Measurements from ENCODE around the gene PIK3R3. TPM values are rescaled to one million over a fixed set of nuclear protein-coding genes. Genes with fewer than 3 reads are reported as not detected.

Gene PIK3R3
- total and polyA plus RNA-seq, 9 of the 15 experiments (the other 6 are each of a cell fraction or from before 2014, with no cell fraction given), result 1.4 to 7.7 (median 4.6) TPM

- intact Hi-C loops (cut with micrococcal nuclease), result loop anchor here (1.0 to 2.0 kb wide), 3 partner anchors 96 to 186 kb away; partner anchors contain the start of gene PIK3R3
- TF ChIP-seq AFF4 (CRISPR knock-in tag; IDR thresholded peaks at IDR 0.05) (0 out of 2 replicates have a peak, but pooled peaks have one; percentile 41), RBM39 (optimal IDR thresholded peaks at IDR 0.05; ENCODE audit: low read depth, low read length) (no peak), ELF4 (CRISPR knock-in tag; IDR thresholded peaks at IDR 0.05) (no peak), CEBPZ (IDR thresholded peaks at IDR 0.05; ENCODE audit: borderline replicate concordance, low read depth, low read length) (no peak), RB1 (IDR thresholded peaks at IDR 0.05; ENCODE audit: low read depth) (peak; percentile 84), ZNF431 (CRISPR knock-in tag; IDR thresholded peaks at IDR 0.05) (no peak), SREBF1 (IDR thresholded peaks at IDR 0.05; ENCODE audit: borderline replicate concordance, low read depth, low read length) (no peak), POLR2B (IDR thresholded peaks at IDR 0.05; ENCODE audit: low read depth, partially characterized antibody) (no peak), NR2F6 (CRISPR knock-in tag; IDR thresholded peaks at IDR 0.05) (0 out of 2 replicates have a peak, but pooled peaks have one; percentile 51), E2F3 (CRISPR knock-in tag; IDR thresholded peaks at IDR 0.05) (0 out of 2 replicates have a peak, but pooled peaks have one; percentile 21)
Measured at GRCh38 chr1:46036894-46037839, 95.3 kb downstream of the PIK3R3 start.

More at GRCh38 chr1:46036894-46037839, 95.3 kb downstream of the PIK3R3 start:
- ChIA-PET CTCF (ENCODE audit: low intra/inter-chr PET ratio) (interaction anchor here (0.6 to 5.8 kb wide), 7 partner anchors 134 to 186 kb away, joined by 3 to 157 read pairs (median 6); partner anchors contain the start of gene TSPAN1), POLR2A (interaction anchor here (0.8 to 4.1 kb wide), 4 partner anchors 13 to 252 kb away, joined by 3 to 29 read pairs (median 4); no protein-coding TSS in a partner anchor)
- Histone ChIP-seq H3K36me3 (ENCODE audit: control insufficient read depth, insufficient read depth, low read length) (peaks cover 10% of the 10 kb centered on the region; the same call in 1 of the 3 replicates), H3K4me2 (ENCODE audit: insufficient read depth, low read length) (no peak overlapping the region; the same call in 1 of the 2 replicates), H4K20me1 (replicated peaks; ENCODE audit: control insufficient read depth, insufficient read depth, low read length) (0 out of 2 replicates have a peak, but pooled peaks cover 8% of the 10 kb centered on the region), H3K27me3 (ENCODE audit: control insufficient read depth in 2 of 2, insufficient read depth in 2 of 2, low read length in 2 of 2) (no peaks in the 10 kb centered on the region), H3K9me3 (replicated peaks; ENCODE audit: control insufficient read depth, insufficient read depth, low read depth, low read length) (no peaks in the 10 kb centered on the region), H3K9ac (ENCODE audit: insufficient read depth in 1 of 2, low read depth in 2 of 2, low read length in 2 of 2) (no peak overlapping the region), H3K9me1 (ENCODE audit: control insufficient read depth, insufficient read depth, low read length) (no peaks in the 10 kb centered on the region), H2AFZ (ENCODE audit: low read depth, low read length) (peak overlapping the region; percentile 30), H3K79me2 (ENCODE audit: control insufficient read depth, insufficient read depth, low read length) (no peaks in the 10 kb centered on the region), H3K27ac (ENCODE audit: extremely low read depth, low read depth, low read length) (no peak overlapping the region; the same call in 2 of the 3 replicates), H3K4me3 (no peak overlapping the region), H3K4me1 (replicated peaks in 1 of 2; ENCODE audit: control insufficient read depth in 2 of 2, insufficient read depth in 2 of 2, low read length in 2 of 2) (peaks cover 3 to 12% of the 10 kb centered on the region in 2 experiments; a peak in 4 of 5 replicates)
- 17% methylated on average over 11 of the region's 11 CpGs for WGBS (ENCODE audit: insufficient coverage, low coverage, missing lambda C conversion rate)
- peak; percentile 95 for ATAC-seq
- FAIRE-seq, result peak; percentile 91
- TSS peak; percentile 34 for BruUV-seq (replicated peaks)
- DNase-seq (ENCODE audit: extremely low read depth in 1 of 4, low spot score in 3 of 4), result peak; percentile 87 to 92 (median 88)
- in situ Hi-C loops (cut with MboI), result loop anchor here (5.0 kb wide), 1 partner anchor 140 kb away; the partner anchor contains the start of genes P3R3URF and TSPAN1

Measured in K562 (cell line).